GM18526 (cell line): ENCODE data around the gene PPP1R14D.

Source experiments
- POLR2A ChIP-seq: IDR thresholded peaks from 3 replicates; pipeline ENCODE4 v1.6.1; 2011; ENCODE audit not compliant: insufficient read length; ENCODE audit errors: extremely low read depth

PPP1R14D gene

DNA sequence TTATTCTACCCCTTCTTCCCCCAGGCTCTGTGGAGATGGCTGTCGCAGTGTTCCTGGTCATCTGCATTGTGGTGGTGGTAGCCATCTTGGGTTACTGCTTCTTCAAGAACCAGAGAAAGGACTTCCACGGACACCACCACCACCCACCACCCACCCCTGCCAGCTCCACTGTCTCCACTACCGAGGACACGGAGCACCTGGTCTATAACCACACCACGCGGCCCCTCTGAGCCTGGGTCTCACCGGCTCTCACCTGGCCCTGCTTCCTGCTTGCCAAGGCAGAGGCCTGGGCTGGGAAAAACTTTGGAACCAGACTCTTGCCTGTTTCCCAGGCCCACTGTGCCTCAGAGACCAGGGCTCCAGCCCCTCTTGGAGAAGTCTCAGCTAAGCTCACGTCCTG, 28.2 kb upstream of the PPP1R14D start:
- TF ChIP-seq POLR2A, result no peak

DNA sequence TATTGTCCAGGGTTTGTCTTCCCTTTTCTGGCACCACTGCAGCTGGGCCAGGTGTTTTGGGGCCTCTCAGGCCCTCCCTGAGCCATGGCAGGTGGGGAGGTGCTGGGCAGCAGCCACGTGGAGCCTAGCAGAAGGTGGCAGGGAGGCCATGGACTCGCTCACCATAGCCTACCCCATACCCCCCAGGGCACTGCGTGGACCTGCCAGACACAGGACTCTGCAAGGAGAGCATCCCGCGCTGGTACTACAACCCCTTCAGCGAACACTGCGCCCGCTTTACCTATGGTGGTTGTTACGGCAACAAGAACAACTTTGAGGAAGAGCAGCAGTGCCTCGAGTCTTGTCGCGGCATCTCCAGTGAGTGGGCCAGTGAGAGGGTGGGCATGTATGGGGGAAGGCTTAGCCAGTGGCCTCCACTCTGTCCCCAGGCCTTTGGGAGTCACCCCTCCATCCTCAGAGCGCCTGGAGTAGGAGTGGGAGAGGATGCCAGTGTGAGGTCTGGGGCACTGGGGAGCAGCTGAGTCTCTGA, 27.3 kb upstream of the PPP1R14D start:
- no peak for TF ChIP-seq POLR2A

DNA sequence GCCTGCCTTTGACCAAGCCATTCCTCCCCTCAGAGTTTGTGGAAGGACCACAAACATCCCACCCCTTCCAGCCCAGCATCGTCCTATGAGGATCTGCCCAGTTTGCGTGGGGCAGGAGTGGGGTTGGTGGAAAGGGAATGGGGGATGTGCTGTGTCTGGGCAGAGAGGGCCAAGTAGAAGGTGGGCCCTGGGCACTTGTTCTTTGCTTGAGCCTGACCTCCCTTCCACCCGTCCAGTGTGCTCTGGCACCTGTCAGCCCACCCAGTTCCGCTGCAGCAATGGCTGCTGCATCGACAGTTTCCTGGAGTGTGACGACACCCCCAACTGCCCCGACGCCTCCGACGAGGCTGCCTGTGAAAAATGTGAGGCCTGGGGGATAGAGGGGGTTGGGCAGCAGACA, 25.7 kb upstream of the PPP1R14D start:
- TF ChIP-seq POLR2A, result no peak

DNA sequence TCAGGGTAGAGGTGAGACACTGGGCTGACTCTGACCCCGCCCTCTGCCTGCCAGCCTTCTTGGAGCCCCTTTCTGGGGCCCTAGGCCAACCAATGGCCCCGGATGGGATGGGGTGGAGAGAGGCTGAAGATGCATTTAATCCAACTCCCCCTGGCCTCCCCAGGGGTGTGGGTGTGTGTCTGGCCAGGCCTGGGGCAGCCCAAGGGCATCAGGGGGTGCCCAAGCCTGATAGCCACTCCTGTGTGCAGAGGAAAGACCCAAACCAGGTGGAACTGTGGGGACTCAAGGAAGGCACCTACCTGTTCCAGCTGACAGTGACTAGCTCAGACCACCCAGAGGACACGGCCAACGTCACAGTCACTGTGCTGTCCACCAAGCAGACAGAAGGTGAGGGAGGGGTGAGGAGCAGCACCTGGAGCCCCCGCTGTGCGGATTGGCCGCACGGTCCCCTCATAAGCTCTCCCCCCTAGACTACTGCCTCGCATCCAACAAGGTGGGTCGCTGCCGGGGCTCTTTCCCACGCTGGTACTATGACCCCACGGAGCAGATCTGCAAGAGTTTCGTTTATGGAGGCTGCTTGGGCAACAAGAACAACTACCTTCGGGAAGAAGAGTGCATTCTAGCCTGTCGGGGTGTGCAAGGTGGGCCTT, 24.9 kb upstream of the PPP1R14D start:
- TF ChIP-seq POLR2A, result no peak

DNA sequence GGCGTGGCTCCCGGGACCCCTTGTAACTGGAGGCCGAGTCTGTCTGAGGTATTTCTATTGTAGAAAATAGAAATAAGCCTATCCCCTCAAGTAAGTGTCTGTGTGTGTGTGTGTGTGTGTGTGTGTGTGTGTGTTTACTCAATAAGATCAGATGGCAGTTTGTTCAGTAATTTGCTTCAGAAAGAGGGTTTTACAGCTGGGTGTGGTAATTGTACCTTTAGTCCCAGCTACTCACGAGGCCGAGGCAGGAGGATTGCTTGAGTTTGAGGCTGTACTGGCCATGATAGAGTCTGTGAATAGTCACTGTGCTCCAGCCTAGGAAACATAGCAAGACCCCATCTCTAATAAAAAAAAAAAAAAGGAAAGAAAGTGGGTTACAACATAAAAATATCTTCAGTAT, 24.0 kb upstream of the PPP1R14D start:
- TF ChIP-seq POLR2A, result no peak

DNA sequence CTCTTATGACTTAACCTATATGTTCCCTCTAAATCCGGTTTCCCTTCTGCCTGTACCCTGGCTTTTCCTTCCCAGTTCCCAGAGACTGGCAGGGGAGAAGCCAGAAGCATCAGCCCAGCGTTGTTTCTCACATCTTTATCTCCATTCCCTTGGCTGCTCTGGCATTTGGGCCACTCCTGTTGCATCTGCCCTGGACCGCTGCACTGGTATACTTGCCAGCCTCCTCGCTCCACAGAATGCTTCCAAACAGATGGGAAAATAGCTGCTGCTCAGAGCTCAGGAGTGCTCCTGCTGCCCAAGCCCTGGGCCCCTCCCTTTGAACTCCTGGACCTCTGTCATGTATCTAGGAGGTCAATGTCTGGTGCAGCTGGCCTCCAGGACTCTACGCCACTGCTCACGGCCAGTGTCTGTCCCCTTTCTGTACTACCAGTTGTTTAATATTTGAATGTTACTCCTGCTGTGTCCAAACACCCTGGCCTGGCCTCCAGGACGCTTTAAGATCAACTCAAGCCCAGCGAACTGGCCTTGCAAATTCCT, 22.1 kb upstream of the PPP1R14D start:
- no peak for TF ChIP-seq POLR2A

DNA sequence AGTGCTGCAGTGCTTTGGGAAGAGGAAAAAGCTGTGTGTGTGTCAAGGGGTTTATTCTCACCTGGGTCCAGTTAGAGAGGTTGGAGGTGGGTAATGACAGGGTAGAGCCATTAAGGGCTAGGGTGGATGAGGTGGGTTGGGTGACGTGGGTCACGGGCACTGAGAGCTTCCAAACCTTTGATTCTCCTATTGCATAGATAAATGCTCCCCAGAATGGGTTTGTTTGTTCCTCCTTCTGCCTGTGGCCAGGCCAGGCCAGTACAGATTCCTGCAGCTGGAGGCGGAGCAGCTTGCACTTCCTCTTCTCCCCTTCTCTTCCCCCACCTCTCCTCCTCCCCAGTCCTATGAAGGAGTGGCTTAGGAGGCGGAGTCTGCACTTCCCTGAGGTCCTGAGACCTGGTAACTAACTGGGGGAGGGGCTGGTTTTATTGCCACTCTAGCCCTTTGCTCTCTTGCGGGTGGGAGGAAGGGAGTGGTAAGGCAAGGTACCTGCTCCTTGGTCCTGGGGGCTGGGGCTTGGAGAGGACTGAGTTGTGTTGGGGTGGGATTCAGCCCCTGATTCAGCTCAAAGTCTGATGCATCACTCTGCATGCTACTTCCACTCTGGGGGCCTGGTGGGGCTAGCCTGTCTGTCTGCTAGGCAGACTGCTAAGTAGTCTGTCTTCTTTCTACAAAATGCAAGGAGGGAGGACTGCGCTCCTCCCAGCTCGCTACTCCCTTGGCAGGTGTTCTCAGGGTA, 18.9 kb upstream of the PPP1R14D start:
- no peak for TF ChIP-seq POLR2A

DNA sequence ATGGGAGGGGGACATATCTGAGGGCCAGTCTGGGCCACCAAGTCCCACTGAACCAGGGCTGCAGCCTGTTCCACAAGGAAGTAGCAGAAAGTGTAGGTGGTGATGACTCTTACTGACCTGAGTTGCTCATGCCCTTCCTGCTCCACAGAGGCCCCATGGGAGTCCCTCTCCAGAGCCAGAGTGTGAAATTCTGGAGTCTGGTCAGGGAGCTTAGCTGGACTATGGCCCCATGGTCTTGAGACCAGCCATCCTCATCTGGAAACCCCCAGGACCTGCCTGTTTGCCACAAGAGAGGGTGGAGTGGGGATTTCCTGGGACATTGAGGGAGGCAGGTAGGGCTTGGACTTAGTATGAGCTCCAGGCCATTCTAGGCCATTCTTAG, 18.3 kb upstream of the PPP1R14D start:
- TF ChIP-seq POLR2A, result no peak

DNA sequence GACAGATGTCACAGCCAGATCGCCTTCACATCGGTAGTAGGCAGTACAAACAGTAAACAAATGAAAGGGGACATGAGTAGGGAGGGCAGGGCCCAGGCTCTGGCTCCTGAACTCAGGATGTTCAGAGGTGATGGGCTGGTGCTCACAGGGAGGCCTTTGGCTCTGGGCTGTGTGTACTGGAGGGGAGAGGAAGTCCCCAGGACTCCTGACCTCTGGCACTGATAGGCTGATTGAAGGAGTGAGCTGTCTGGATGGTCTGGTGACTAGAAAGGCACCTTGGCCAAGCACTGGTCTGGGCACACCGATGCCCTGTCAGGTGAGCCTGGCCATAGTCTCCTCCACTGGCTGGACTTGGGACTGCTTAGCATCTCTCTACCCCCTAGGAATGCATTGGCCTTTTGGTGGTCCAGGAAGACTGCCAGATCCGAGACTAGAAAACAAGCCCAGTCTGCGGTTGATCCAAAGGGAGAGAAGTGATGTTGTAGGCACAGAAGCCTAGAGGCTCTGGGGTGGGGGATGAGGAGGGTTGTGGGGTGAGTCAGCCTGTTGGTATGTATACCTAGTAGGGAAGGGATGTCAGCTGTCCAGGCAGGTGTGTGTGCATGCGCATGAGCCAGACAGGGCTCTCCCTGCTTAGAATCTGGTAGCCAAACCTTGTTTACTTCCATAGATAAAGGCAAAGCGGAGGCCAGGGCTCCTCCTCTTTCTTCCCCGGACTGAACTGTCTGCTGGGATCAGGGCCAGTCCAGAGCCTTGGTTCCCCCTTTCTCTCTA, 17.2 kb upstream of the PPP1R14D start:
- no peak for TF ChIP-seq POLR2A

DNA sequence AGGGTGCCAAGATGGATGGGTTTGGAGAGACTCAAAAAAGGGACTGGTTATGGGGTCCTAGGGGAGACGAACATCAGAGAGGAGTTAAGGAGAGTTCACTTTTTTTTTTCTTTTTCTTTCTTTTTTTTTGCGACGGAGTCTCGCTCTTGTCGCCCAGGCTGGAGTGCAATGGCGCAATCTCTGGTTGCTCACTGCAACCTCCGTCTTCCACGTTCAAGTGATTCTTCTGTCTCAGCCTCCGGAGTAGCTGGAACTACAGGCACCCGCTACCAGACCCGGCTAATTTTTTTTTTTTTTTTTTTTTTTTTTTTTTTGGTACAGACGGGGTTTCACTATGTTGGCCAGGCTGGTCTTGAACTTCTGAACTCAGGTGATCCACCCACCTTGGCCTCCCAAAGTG, 16.5 kb upstream of the PPP1R14D start:
- TF ChIP-seq POLR2A, result no peak

DNA sequence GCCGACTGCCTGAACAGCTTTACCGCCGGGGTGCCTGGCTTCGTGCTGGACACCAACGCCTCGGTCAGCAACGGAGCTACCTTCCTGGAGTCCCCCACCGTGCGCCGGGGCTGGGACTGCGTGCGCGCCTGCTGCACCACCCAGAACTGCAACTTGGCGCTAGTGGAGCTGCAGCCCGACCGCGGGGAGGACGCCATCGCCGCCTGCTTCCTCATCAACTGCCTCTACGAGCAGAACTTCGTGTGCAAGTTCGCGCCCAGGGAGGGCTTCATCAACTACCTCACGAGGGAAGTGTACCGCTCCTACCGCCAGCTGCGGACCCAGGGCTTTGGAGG, 16.2 kb upstream of the PPP1R14D start:
- no peak for TF ChIP-seq POLR2A

DNA sequence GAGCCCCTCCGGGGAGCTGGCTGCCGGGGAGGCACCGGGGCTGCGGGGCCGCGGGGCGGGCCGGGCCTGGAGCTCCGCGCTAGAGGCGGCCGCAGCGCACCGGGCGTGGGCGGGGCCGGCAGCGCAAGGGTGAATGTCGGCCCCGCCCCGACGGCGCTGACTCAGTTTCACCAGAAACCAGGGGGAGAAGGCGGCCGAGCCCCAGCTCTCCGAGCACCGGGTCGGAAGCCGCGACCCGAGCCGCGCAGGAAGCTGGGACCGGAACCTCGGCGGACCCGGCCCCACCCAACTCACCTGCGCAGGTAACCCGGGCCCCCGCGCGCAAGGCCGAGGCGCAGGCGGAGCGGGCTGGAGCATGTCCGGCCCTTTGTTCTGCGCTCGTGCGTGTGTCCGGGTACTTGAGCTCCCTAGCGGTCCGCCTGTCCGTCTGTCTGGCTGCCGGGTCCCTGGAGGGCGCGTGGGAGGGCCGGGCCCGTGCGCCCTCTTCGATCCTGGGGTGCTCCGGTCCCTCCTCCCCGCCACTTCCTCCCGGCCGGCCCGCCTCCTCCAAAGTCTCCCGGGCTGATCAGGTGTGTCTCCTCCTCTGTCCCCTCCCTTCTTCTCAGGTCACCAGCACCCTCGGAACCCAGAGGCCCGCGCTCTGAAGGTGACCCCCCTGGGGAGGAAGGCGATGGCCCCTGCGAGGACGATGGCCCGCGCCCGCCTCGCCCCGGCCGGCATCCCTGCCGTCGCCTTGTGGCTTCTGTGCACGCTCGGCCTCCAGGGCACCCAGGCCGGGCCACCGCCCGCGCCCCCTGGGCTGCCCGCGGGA, 15.6 kb upstream of the PPP1R14D start, which contains the start of gene SPINT1:
TSS of gene SPINT1 (plus strand) at position 164 of the 811 bp plus-strand sequence. CDS start at position 671, 507 bp downstream.
- TF ChIP-seq POLR2A, result no peak

DNA sequence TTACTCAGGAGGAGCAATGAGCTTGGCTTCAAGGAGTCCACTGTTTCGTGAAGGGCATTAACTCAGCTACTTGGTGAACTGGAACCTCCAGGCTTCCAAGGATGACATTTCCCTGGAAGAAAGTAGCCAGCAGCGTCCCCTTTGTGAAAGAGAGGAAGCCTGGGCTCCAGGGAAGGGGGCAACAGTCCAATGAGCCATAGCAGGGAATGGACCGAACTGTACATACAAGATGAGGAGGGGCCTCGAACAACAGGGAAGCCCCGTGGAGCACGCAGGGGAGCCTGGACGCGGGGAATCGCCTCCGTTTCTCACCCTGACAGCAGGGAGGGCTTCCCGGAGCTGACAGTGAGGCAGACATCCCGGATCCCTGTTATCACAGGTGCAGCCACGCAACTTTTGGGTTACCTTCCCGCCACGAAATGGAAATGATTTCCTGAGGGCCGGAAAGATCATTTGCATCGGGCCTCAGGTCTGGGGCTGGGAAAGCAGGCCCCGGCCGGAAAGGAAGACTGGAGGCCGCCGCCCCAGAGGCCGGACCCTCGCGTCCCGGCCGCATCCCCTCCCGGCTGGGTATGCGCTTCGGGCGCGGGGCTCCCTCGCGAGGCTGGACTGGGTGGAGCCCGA, 14.9 kb upstream of the PPP1R14D start:
- no peak for TF ChIP-seq POLR2A

DNA sequence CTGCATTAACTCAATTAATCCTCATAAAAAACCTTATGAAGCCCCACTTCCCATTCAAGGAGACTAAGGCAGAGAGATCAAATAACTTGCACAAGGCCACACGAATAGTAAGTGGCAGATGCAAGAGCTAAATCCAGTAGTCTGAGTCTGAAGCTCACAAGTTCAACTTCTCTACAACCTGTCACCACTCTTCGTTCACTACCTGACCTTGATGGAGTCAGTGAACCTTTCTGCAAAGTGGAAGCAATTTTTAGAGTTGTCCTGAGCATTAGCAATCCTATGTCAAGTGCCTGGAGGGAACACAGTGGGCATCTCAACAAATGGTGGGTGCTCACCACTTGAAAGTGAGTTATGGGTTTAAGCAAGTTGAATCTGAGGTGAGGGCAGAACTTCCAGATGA, 13.2 kb upstream of the PPP1R14D start:
- TF ChIP-seq POLR2A, result no peak

DNA sequence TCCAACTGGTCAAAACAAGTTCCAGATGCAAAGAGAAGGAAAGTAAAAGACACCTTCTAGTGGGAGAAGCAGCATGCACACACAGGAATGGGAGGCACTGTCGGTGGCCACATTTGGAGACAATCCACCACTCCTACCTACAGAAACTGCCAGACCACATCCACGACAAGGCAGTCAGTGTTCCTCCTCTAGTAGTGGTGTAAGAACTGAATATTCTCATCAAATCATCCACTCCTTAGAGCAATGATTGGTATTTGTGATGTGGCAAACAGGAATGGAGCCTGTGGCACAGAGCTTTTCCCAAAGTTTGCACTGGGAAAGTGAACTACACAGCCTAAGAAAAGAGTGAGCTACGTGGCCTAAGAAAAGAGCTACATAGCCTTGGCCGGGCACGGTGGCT, 10.2 kb upstream of the PPP1R14D start:
- TF ChIP-seq POLR2A, result no peak

DNA sequence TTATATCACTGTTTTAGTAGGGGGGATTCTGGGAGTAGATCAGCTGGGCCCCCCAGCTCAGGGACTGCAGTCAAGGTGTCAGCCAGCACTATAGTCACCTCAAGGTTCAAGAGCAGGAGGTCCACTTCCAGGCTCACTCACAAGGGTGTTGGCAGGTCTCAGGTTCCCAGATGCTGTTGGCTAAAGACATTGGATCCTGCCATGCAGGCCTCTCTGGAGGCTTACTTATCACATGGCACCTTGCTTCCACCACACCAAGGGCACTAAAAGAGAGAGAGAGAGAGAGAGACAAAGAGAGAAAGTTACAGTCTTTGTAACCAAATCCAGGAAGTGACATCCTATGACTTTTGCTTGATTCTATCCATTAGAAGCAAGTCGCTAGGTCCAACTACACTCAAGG, 7.5 kb upstream of the PPP1R14D start:
- no peak for TF ChIP-seq POLR2A
